Fibroblast of skin of right biceps (primary cell): ENCODE results near the gene TLE4.
A peak's percentile ranks its signal among the peaks of the same experiment; 100 is the strongest.

Experiments
- DNase-seq: peaks from one replicate; pipeline ENCODE4 v3.0.0-alpha.2; 2013

Gene TLE4

DNA sequence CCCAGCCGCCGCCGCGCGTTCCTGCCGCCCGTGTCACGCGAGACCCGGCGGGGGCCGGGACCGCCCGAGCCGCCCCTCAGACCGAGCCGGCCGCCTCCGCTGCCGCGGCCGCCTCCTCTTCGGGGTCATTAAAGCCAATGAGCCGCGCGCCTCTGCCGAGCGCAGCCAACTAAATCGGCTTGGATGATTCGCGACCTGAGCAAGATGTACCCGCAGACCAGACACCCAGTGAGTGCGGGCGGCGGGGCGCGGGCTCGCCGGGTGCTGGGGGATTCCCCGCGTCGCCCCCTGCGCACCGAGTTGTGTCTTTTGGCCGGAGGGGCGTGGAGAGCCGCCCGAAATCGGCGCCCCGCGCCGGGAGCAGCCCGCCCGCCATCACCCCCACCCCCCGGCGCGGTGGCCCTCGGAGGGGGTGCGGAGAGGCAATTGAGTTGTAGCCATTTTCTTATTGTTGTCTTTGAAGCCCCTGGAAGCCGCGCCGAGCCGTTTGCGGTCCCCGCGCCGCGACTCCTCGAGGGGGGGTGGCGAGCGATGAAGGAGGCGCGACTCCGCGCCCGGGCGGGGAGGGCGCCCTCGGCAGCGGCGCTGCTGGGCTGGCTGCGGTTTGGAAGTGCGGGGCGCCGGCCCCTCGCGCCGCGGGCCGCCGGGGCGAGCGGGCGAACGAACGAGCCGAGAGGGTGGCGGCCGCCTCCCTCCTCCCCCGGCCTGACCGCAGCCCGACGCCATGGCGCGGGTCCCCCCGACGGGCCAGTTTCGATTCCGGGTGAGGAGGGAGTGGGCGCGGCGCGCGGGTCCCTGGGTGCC lies 1.0 kb downstream of the TLE4 start:
- DNase-seq, result peak; percentile 55

DNA sequence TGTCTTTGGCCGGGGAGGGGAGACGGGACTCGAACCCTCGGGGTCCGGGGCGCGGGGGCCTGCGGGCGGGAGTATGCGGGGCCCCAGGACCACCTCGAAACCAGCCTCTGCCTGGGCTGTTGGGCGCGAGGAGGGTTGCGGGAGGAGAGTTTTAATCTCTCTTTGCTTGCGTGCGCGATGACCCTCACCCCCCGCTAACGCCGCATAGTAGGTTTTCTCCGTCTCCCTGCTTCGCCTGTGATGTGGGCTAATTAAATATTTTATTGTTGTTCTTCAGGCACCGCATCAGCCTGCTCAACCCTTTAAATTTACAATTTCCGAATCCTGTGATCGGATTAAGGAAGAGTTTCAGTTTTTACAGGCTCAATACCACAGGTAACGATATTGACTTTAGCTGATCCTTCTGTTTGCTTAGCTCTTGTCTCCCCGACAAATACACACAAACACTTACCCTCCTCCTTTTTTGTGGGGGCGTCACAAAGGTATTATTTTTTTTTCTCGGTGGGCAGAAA lies 1.7 kb downstream of the TLE4 start:
- no peak for DNase-seq

DNA sequence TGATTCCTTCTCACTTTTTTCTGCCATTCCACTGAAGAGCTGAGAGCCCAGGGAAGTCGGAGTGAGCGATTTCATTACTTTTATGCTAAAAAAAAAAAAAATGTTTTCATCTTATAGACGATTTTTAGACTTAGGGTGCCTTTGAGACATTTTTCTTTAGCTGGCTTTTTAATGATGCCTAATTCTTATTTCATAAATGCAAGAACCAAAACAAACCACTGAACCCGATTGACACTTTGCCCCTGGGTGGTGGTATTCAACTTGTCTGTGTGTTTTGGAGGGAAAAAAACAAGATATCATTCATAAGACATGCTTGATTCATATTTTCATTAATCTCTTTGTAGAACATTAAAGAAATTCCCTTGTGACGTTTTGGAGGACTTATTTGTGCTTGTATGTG lies 2.4 kb downstream of the TLE4 start:
- no peak for DNase-seq

DNA sequence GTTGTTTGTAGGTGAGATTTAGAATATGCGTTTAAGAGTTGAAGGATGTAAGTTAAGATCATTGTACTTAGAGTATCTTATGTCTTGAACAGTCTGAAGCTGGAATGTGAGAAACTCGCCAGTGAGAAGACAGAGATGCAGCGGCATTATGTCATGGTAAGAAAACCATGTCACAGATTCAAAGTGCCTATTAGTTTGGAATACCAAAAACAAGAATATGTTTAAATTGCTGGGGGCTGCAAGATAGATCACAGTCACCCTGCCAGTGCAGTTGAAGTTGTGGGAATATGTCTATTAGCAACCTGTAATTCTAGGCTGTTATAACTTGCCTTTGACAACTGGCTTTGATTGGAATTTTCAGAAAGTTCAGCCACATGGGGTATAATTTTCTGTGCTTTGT lies 3.0 kb downstream of the TLE4 start:
- peak; percentile 30 for DNase-seq

DNA sequence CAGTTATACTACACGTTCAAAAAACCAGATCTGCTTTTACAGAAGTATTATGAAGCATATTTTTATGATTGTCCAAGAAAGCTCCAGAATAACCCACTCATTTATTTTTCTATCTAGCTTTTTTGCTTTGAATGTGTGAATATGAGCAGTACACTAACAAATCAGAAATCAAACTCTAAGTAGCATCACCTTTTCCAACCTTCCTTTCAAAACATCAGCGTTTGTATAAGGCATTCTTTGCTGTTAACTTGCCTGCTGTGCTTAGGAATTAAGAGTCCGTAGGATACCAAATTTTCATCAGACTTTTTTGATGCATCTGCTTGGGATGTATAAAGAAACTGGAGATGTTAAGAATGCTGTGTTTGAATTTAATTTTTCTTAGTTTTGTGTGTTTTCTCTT lies 3.8 kb downstream of the TLE4 start:
- DNase-seq, result no peak

DNA sequence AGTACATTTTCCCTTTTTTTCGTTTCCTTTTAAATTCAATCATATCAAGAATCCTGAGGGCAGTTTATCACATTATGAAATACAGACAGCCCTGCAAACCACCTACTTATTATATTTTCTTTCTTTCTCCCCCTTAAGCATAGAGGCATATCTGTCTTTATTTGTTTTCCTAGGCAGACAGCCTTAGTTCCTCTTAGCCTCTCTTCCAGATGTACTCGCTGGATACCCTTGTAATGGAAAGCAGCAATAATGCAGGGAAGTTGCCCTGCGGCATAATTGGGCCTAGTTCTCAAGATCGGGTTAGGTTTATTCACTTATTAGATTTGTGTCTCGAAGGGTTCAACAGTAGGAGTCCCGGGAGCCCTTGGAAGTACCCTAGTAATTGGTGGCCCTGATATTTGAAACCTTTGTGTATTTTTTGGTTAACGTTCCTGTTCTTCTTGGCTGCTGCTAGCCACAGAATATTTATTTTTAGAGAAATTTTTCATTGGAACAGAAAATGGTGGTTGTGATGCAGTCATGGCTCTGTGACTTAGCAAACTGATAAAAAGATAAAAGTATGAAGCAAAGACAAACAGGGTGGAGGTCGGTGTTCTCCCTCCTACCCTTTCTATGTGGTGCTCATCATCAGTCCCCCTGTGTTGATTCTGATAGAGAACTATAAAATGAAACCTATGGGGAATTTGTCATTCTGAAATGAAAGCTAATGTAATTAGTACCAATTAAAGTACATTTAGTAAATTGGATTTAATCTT lies 6.4 kb downstream of the TLE4 start:
- DNase-seq, result no peak

DNA sequence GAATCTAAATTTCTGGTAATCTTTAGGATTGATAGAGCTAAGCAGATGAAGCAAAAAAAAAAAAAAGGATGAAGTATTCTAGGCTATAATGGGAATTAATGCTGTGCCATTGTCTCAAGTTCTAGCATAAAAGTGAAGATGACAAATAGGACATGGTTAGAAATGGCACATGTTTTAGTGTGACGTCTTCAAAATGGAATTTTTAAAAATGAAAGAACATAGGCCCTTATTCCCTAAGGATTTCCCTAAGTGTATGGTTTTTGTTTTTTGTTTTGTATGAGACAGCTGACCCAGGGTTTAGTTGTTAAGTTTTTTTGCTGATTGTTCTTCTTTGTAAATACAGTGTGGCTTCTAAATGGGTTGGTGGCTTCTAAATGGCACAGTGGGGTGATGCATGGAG lies 7.1 kb downstream of the TLE4 start:
- peak; percentile 41 for DNase-seq

DNA sequence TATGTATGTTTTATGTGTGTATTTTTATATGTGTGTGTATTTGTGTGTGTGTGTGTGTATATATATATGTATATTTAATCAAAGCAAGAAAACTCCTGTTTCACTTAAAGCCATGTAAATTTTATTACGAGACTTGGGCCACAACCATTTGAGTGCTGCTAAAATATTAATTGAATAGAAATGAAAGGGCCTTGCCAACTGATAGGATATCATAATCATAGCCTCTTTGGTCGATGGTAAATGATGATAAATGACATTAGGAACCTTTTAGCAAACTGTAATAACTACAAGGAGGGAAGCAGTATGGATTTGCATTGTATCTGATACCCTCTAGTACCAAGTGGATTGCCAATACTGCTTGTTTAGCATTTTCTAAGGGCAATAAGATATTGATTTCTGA lies 7.9 kb downstream of the TLE4 start:
- DNase-seq, result no peak

DNA sequence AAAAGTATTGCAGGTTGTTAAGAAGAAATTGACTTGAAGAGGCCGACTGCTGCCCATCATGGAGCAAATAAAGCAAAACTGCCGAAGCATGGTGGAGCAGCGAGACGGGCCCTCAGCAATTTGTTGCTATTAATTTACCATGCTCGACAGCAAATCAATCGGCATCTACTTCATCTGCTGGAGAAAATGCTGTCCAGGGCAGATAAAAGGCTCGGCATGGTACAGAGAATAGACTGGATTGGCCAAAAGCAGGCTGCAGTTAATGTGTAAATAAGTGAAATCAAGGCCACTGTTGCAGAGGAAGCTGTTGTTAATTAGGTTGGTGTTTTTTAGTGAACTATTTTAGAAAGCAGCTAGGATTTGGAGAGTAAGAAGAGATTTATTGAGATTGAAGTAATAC lies 8.3 kb downstream of the TLE4 start:
- no peak for DNase-seq

DNA sequence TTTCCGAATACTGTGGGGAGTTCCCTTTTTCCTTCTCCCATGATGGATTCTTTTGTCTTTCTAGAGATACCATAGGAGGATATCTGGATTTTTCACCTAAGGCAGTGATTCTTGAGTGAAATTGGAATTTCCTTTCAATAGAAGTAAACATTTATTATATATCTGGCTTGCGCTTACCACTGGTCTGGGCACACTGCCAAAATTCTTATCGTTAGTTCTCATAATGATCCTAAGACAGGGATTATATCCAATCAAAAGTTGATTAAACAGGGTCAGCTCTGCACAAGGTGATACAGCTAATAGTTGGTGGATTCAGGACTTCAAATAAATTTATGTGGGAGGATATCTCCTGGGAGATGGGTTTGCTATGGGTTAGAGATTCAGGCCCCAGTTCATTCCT lies 9.6 kb downstream of the TLE4 start:
- DNase-seq, result peak; percentile 62

DNA sequence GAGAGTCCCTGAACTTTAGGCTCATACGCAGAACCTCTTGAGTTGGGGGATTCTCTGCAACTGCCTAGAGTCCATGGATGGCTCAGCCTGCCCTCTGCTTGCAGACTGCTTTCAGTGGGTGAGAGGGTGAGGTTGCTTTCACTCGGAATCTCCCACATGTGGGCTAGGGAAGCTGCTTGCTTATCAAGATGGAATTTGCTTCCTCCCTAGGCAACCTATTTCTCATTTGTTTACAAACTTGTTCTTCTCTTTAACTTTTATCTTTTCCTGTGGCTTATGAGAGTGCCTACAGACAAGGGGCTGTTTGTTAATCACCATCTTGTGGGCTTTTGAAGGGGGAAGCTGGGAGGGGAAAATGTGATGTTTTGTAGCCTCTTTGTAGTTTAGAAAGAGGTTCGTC lies 10.0 kb downstream of the TLE4 start:
- peak; percentile 79 for DNase-seq

DNA sequence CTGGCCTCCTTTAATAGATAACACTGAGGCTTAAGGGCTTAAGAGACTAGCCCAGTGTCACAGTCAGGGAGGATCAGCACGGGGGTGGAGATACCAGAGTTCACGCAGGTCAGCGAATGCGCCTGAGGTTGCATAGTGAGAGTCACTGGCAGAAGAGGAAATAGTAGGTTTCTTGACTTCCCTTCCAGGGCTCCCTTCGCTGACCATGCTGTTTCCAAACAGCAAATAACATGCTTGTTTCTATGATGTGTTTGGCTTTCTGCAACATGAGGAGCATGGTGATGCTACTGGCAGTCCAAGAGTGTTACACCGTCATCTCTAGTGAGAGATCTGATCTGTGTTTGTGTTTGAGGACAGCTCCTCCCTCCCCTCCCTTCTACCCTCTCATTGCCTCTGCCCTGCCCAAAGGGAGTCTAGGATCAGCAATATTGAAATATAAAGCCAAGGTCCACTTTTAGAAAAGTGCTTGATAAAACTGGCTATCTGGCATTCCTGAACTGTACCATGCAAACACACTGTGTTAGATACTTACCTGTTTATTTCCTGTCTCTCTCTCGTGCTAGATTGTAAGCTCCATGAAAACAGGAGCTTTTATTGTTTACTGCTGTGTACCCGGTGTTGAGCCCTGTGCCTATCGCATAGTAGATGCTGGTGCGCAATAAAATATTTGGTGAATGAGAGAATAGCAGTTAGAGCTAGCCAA lies 12.3 kb downstream of the TLE4 start:
- no peak for DNase-seq

DNA sequence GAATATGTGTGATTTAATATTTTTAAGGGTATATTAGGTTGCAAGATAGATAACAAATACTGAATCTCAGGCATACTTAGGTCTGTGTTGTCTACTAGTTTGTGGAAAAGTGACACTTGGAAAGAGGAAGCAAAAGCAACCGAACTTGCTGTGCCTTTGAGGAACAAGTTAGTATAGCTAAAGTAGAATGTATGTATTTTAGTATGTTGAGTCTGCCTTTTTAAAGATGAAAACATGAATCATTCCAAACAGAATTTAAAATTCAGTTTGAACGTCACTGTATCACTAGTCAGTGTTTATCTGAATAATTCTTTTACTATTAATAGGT lies 12.9 kb downstream of the TLE4 start:
- no peak for DNase-seq

DNA sequence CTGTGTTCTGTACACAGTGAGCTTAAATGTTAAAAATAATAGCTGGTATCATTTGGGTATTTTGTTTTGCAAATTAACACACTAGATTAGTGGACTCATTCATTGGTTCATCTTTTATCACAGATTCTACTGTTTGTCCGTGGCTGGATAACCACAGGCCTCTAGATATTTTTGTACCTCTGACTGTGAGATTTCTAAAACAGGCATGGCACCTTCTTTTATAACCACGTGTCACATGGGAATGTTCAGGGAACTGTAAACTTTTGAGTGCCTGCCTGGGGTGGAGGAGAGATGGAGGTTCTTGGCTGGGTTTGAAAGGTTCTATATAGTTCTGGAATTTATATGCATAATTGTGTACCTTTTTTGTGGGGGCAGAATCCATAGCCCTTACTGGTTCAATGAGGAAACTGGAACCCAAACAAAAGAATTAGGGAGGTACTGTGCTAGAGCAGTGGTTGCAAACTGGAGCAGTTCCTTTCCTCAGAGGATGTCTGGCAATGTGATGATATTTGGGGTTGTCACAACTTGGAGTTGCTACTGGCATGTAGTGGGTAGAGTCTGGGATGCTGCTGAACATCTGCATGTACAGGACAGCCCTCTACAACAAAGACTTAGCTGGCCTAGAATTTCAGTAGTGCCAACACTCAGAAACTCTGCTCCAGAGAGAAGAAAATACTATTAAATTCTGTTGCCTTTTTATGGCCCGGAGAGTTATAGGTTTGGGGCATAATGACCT lies 16.9 kb downstream of the TLE4 start:
- no peak for DNase-seq

DNA sequence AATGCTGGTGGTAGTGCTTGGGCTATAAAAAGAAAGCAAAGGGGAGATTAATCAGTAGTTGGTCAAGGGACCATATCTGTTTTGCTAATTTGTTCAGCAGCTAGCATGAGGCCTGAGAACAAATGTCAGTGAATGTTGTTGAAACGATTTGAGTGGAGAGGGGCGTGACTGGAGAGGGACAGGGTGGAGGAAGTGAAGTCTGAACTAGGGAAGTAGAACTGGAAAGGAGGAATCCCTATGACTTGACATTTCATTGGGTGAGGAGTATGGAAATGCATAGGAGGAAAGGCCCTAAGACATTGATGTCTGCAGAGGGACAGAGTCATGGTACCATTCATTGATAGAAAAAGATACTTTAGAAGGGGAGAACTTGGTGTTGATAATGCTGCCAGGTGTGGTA lies 19.7 kb downstream of the TLE4 start:
- no peak for DNase-seq

DNA sequence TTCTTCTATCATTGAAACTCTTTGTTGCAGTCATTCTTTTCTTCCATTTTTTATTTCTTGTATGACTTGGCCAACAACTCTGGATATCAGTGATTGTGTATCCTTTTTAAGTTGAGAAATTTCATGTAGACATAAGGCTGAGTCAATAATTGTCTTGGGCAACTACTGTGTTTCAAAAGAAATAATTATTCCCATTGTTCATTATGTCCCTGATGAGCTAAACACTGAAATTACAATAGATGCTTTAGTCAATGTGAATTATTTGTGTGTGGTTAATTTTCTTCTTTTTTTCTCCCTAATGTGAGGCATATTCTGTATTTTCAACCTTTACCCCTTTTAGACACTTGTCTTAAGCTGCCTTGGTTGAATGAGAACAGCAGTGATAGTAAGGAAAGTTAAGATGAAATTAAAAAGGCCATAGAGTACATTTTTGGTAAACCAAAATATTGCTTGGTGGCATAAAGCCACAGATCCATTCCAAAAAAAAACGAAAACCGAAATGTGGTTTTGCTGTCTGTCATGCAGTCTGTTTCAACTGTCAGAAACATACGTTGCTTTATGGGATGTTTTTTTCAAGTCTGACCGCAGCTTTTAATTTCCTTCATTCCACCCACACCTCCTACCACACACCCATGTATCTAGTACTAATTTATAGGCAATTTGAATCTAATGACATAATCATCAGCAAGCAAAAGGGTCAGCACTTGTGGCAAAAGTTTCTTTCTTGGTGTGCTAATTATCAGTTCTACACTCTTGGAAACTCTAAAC lies 21.1 kb downstream of the TLE4 start:
- peak; percentile 18 for DNase-seq

DNA sequence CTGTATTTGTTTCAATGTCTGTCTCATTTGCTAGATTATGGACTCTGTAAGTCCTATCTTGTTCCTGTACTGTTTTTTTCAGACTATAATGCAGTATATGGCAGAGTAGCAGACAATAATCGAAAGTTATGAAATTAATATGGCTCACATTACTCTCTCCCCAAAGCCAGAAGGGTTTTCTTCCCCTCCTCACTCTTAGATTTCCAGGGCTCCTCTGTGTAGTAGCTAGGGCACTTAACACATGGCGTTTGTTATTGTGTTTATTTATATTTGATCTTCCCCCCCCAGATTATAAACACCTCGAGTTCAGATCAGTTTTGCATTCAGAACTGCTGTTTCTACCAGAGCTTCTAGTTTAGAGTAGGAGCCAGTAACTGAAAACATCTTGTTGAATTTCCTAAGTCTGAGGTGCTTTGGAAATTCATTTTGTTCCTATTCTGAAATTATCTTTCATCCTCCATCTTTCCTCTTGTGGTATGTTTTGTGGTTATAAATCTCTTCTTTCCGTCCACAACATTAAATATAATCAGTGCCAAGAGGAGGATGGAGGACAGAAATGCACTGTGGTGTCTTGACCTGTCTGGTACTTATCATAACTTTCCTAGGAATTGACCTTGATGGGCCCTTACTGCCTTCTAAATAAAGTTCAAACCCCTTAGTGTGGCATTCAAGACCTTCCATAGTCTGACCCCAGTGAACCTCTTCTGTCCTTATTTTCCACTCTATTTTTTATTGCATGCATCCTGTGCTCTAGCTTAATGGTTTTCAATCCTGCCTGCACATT lies 27.0 kb downstream of the TLE4 start:
- DNase-seq, result no peak

DNA sequence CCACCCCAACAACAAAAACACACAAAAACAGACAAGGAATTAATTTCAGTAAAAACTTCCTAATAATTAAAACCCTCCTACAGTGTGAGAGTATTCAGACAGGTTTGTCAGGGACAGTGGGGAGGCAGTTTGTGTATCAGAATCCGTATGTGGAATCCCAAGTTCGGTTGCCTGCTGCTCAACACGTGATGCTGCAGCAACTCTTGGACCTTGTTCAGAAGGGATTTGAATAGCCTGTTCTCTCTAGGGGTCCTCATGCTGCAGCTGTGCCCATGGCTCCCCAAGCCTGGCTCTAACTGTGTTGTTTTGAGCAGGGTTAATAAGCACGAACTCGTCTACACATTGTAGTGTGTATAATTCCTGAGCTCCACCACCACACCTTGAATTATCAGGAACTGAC lies 28.7 kb downstream of the TLE4 start:
- no peak for DNase-seq

DNA sequence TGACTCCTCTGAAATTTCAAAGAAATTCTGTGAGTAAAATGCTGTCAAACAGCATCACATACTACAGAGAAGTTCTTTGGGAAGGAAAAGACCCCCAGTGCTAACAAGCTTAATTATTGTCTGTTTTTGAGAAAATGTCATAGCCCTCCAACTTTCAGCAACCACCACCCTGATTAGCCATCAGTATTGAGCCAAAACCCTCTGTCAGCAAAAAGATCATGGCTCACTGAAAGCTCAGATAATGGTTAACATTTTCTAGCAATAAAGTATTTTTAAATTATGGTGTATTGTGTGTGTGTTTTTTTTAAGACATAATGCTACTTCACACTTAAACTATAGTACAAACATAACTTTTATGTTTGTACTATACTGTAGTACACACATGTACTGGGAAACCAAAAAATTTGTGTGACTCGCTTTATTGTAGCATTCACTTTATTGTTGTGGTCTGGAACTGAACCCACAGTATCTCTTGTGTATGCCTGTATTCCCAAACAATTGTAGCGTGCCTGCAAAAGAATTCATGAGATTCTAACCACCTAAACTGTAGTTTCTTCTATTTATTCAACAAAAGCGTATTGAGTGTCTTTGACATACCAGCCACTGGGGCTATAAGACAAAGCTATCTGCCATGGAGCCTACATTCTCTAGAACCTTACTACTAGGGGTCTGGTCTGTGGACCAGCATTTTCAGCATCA lies 31.6 kb downstream of the TLE4 start:
- DNase-seq, result peak; percentile 23

DNA sequence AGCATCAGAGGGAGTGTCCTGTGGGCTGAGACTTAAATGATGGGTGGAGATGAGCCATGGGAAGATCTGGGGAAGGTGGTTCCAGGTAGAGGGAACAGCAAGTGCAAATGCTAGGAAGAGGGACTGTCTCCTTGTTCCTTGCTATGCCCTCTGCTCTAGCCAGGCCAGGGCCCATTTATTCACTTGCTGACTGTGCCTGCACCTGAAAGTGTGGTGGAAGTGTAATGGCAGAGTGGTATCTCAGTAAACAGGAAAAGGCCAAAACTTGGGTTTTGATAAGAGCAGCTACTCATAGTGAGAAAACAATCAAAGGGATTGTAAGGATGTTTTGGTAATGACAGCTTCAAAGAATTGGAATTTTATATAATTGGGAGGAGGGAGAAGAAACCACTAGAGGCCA lies 32.4 kb downstream of the TLE4 start:
- DNase-seq, result no peak
